Stimulated activated CD8-positive, alpha-beta memory T cell treated with anti-CD3 and anti-CD28 coated beads, Interleukin-12 subunit alpha, Interleukin-12 subunit beta, amount 100 ng/mL, for 1 hour (primary cell): Measurements from ENCODE around the gene TCN1.

Experiments
- DNase-seq: peaks from one replicate; pipeline ENCODE4 v3.0.0-alpha.2; 2020; ENCODE audit warnings: low read depth

The TCN1 gene

GRCh38 chr11:59807047-59807610, 59.2 kb downstream of the TCN1 start:
- DNase-seq = no peak

DNA sequence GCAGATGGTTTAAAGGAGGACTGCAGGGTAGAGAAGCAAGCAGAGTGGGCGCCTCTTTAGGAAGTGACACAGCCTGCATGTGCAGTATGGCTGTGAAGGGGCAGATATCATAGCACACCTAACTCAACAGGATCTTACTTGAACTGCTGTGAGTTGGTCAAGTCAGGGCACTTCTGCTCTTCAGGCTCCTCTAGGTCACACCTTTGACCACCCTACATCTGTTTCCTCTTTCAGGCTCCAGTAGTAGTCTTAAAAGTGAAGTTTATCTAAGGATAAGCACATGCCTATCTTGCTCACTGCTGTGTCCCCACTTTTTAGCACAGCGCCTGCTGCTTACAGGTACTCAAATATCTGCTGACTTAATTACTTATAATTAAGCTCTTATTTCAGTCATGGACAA, 62.2 kb downstream of the TCN1 start:
- DNase-seq = no peak
